GM18858 (cell line): ENCODE measurements around the gene XAGE3.
"Not testable (repeated sequence)": the region's sequence is repeated elsewhere in the genome, so short reads cannot be mapped to it uniquely, and the experiment has no call there.

Source experiments
- ATAC-seq: cut with Tn5 transposase; IDR thresholded peaks from one replicate; pipeline ENCODE4 v1.9.1; 2021; ENCODE audit not compliant: unreplicated experiment

The XAGE3 gene

DNA sequence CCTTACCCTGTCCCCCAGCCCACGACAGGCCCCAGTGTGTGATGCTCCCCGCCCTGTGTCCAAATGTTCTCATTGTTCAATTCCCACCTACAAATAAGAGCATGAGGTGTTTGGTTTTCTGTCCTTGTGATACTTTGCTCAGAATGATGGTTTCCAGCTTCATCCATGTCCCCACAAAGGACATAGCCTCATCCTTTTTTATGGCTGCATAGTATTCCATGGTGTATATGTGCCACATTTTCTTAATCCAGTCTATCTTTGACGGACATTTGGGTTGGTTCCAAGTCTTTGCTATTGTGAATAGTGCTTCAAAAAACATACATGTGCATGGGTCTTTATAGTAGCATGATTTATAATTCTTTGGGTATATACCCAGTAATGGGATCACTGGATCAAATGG is 24.3 kb downstream of the XAGE3 start:
- not testable (repeated sequence) for ATAC-seq

DNA sequence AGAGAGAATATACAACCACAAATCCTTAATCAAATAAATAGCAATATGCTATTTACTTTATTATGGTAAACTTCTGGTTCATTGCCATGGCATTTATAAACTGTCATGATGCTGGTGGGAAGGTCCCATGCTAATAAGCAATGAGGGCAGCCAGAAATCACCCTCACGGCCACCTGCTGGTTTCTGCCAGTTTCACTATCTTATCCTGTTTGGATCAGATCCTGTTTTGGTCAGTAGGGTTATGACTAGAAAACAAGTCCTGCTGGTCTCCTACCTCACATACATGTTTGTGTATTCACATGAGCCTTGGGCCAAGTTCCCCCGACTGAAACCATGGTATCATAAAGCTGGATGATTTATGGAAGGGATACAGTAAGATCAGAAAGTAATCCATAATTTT is 28.7 kb downstream of the XAGE3 start:
- ATAC-seq, result peak; percentile 53

DNA sequence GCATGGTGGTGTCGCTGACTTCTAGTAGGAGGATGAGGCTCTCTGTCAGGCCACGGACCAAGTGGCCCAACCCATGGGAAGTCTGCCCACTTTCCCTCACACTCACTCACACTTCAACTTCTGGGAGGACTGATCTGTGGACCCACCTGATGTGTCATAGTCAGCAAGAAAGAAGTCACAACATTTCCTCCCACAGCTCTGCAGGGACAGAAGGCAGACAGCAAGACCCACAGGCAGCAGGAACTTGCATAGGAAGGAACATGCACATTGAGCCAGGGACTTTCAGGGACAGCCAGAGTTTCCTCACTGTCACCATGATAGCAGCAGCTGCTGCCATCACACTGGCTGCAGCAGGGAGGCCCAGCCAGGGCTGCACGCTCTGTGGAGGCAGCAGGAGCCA is 37.3 kb downstream of the XAGE3 start:
- ATAC-seq, result no peak

DNA sequence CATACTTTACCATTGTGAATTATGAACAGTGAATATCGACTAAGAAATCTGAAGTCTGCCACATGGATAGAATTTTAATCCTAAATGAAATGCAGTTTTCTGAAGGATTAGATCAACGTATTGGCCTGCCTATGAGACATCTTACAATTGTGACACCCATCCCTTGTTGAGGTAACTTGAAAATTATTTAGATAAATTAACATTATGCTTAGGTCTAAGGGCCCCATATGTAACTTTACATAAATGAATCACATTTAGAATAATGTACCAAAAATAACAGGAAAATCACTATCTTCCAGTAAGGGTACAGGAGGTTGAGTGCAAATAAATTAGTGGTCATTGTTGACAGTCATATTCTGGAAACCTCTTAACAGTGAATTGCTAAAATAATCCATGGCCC is 43.3 kb downstream of the XAGE3 start:
- ATAC-seq, result no peak

DNA sequence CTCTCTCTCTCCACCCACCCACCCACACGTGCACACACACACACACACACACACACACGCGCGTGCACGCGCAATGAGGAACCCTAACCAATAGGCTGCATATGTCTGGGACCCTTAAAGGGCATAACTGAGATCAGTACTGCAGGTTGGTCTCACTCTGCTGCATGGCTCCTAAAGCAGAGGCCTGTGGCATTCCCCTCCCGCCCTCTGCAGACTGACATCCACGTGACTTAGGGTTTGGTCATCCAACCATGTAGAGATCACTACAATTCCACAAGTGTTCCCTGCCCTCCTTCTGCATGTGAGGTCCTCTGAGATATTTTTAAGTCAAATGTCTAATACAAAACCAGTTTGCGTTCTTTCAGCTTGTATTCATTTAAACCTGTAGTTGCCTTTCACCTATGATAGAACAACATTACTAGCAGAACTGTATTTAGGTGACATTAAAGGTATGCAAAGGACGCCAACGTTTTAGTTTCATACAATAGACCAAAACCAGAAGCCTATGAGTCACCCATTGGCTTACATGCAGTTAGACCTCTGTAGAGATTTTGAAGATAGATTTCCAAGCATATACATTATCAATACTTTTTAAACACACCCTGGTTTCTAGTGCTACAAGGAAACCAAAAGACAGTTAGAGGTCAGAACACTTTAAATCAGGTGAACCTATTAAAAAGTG is 46.7 kb downstream of the XAGE3 start:
- ATAC-seq, result no peak

DNA sequence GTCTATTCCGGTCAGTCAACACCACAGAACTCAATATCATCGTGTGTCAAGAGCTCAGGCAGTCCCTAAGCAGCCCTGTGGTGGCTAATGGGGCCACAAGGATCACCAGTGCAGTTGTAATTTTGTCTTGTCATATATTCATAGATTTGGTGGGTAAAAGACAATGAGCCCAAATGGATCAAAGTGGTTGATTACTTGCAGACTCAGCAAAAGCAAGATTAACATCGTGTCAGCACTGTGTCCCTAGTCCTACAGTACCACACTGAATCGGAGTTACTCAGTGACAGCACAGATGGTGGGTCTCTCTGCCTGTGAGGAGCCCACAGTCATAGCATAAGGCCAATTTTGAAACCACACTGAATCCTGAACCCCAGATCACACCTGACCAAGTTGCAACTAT is 48.1 kb downstream of the XAGE3 start:
- no peak for ATAC-seq
